CD4-positive, alpha-beta memory T cell (primary cell): Measurements from ENCODE around the gene SLC9C2. TPM values are rescaled to one million over a fixed set of nuclear protein-coding genes. Genes with fewer than 3 reads are reported as not detected.

Experiments
- CTCF ChIA-PET: fragments of 350-600 bp; sonication (Branson Sonifier 250); formaldehyde crosslinking; loops from one replicate; lab custom pipeline; 2021; ENCODE audit warnings: inconsistent platforms; ENCODE audit not compliant: partially characterized antibody; lab: Charles Lee
- POLR2A ChIA-PET: fragments of 350-600 bp; sonication (Branson Sonifier 250); formaldehyde crosslinking; loops from one replicate; lab custom pipeline; 2021; ENCODE audit not compliant: partially characterized antibody; lab: Charles Lee
- DNase-seq, 5 donors: peaks; one replicate each; pipeline versions ENCODE4 v3.0.0 to v3.0.0-alpha.2; 2020 to 2022; ENCODE audit warnings: mixed read lengths in 1 of 5
- H3K27ac ChIP-seq: one replicate; pipeline ENCODE4 v1.7.0; 2013; ENCODE audit warnings: low read depth, low read length
- H3K27me3 ChIP-seq: 2 replicates; pipeline ENCODE4 v1.7.0; 2013; ENCODE audit warnings: mild to moderate bottlenecking, low read length, moderate library complexity; ENCODE audit not compliant: insufficient read depth
- H3K36me3 ChIP-seq: 2 replicates; pipeline ENCODE4 v1.7.0; 2013; ENCODE audit warnings: mild to moderate bottlenecking, low read length, moderate library complexity; ENCODE audit not compliant: insufficient read depth
- H3K4me1 ChIP-seq: 2 replicates; pipeline ENCODE4 v1.7.0; 2013; ENCODE audit warnings: mild to moderate bottlenecking, low read length, moderate library complexity; ENCODE audit not compliant: insufficient read depth
- H3K4me3 ChIP-seq, 2 donors: one replicate each; pipeline ENCODE4 v1.7.0; 2013; ENCODE audit warnings: low read length in 2 of 2, mild to moderate bottlenecking in 1 of 2
- H3K9me3 ChIP-seq, 2 donors: one replicate each; pipeline ENCODE4 v1.7.0; 2013; ENCODE audit warnings: low read length in 2 of 2, control low read depth in 1 of 2; ENCODE audit not compliant: control insufficient read depth in 1 of 2
- H3K27ac Mint-ChIP-seq, 7 donors: one replicate each; pipeline ENCODE4 v1.8.0; 2020 to 2021; ENCODE audit warnings: mixed read lengths in 7 of 7, mild to moderate bottlenecking in 6 of 7, inconsistent platforms in 3 of 7, moderate library complexity in 3 of 7
- H3K27me3 Mint-ChIP-seq, 2 donors: one replicate each; pipeline ENCODE4 v1.8.0; 2020 to 2021; ENCODE audit warnings: mixed read lengths in 2 of 2
- H3K36me3 Mint-ChIP-seq, 2 donors: one replicate each; pipeline ENCODE4 v1.8.0; 2020 to 2021; ENCODE audit warnings: mixed read lengths in 2 of 2, inconsistent platforms in 1 of 2, mild to moderate bottlenecking in 1 of 2
- H3K4me1 Mint-ChIP-seq, 4 donors: one replicate each; pipeline ENCODE4 v1.8.0; 2020 to 2021; ENCODE audit warnings: mixed read lengths in 4 of 4, mild to moderate bottlenecking in 1 of 4
- H3K4me3 Mint-ChIP-seq, 8 donors: one replicate each; pipeline ENCODE4 v1.8.0; 2020 to 2021; ENCODE audit warnings: mixed read lengths in 8 of 8, mild to moderate bottlenecking in 7 of 8, moderate library complexity in 6 of 8, inconsistent platforms in 3 of 8
- H3K9me3 Mint-ChIP-seq, 8 donors: one replicate each; pipeline ENCODE4 v1.8.0; 2020 to 2021; ENCODE audit warnings: mixed read lengths in 8 of 8, mild to moderate bottlenecking in 5 of 8, inconsistent platforms in 3 of 8, moderate library complexity in 1 of 8
- intact Hi-C: fragments of 100-400 bp; cut with micrococcal nuclease; formaldehyde crosslinking; loops from one replicate; pipeline ENCODE4 v1.15.1; 2023
- polyA plus RNA-seq, 2 donors: library from polyadenylated mRNA; unstranded; fragments of 300-500 nt; fragmentation: Illumina TruSeq; gene quantifications; one replicate each; pipeline ENCODE4 v1.2.3, GENCODE V29; 2021
- total RNA-seq, 2 experiments: library from RNA; stranded (reverse); gene quantifications; one replicate each; pipeline ENCODE4 v1.2.3, GENCODE V29; 2021

SLC9C2 gene
- total and polyA plus RNA-seq, 4 experiments from 2014 or later: not detected

DNA sequence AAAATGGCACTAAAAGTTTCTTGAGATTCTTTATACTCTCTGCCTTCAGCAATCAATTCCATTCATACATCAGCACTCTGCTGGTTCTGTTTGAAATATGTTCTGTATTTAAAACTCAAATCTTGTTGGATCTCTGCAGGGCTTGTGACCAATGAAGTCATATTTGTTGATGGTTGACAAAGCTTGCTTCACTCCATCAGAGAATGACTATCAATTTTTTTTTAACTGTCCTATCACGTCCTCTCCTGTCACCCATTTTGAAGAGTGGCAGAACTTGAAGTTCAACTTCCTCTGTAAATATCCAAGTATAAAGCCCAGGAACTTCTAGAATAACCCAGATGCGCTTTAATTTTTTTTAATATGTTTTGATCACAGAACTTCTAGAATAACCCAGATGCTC lies 114.9 kb downstream of the SLC9C2 start:
- POLR2A ChIA-PET: interaction anchor here (1.2 to 2.1 kb wide), 2 partner anchors 10 to 11 kb away, joined by 4 to 6 read pairs; partner anchors contain the start of gene PRDX6
- CTCF ChIA-PET: interaction anchor here (0.6 to 0.7 kb wide), 2 partner anchors 203 to 374 kb away, joined by 3 read pairs; no protein-coding TSS in a partner anchor
- H3K27me3 ChIP-seq: no peaks in the 10 kb centered on the region
- Mint-ChIP-seq H3K27ac (peak overlapping the region in 1 of 7 donors; percentile 3), H3K4me3 (no peak overlapping the region), H3K27me3 (no peaks in the 10 kb centered on the region), H3K4me1 (peaks cover 0 to 1% (median 0%) of the 10 kb centered on the region in 4 donors), H3K9me3 (no peaks in the 10 kb centered on the region), H3K36me3 (peaks cover 54 to 67% of the 10 kb centered on the region in 2 donors)
- no peaks in the 10 kb centered on the region for H3K9me3 ChIP-seq
- no peaks in the 10 kb centered on the region for H3K4me1 ChIP-seq
- intact Hi-C loops: no loop called here
- no peak overlapping the region for H3K4me3 ChIP-seq
- H3K36me3 ChIP-seq: peaks cover 41% of the 10 kb centered on the region
- H3K27ac ChIP-seq: no peak overlapping the region
- no peak for DNase-seq

DNA sequence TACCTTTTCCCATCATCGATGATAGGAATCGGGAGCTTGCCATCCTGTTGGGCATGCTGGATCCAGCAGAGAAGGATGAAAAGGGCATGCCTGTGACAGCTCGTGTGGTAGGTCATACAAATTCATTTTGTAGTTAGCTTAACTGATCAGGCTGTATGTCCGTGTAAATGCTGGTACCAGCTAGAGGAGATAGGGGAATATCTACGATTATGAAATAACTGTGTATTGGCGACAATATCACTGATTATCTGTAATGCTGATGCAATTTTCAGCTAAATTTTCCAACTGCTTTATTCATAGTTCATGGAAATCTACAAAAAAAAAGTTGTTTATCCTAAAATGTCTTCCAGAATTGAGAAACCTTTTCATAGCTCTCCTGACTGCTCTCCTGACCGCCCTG lies 117.5 kb downstream of the SLC9C2 start:
- H3K9me3 Mint-ChIP-seq: no peaks in the 10 kb centered on the region
- H3K4me1 ChIP-seq: no peaks in the 10 kb centered on the region
- no peak overlapping the region for H3K4me3 Mint-ChIP-seq
- peaks cover 58% of the 10 kb centered on the region for H3K36me3 ChIP-seq
- H3K27me3 ChIP-seq: no peaks in the 10 kb centered on the region
- H3K27ac ChIP-seq: no peak overlapping the region
- H3K4me3 ChIP-seq: no peak overlapping the region
- intact Hi-C loops: no loop called here
- ChIA-PET POLR2A (interaction anchor here (0.9 kb wide), 1 partner anchor 8 kb away, joined by 4 read pairs; the partner anchor contains the start of gene PRDX6), CTCF (interaction anchor here (1.1 kb wide), 1 partner anchor 57 kb away, joined by 4 read pairs; no protein-coding TSS in a partner anchor)
- peaks cover 69 to 87% of the 10 kb centered on the region in 2 donors for H3K36me3 Mint-ChIP-seq
- no peak for DNase-seq
- no peaks in the 10 kb centered on the region for H3K9me3 ChIP-seq
- peak overlapping the region in 2 of 7 donors; percentile 6 to 53 for H3K27ac Mint-ChIP-seq
- H3K4me1 Mint-ChIP-seq: peaks cover 1 to 7% (median 2%) of the 10 kb centered on the region in 4 donors
- no peaks in the 10 kb centered on the region for H3K27me3 Mint-ChIP-seq

DNA sequence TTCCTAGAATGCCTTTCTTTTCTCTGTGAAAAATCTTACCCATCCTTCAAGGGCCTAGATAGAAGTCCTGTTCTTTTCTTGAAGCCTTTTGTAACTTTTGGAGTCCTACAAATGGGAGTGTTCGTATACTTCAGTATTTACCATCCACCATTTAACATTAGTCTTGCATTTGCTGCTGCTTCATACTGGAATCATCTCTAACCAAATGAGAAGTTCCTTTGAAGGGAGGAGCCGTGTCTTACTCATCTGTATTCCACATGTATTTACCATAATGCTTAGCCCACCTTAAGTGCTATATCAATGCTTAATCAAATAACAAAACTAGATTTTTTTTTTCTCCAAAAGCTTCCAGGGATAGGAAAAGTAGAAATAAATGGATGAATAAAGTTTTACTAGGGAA lies 118.6 kb downstream of the SLC9C2 start:
- ChIA-PET CTCF (no interaction called here), POLR2A (no interaction called here)
- no peaks in the 10 kb centered on the region for H3K9me3 ChIP-seq
- no peak overlapping the region for H3K4me3 ChIP-seq
- Mint-ChIP-seq H3K27ac (peak overlapping the region in 1 of 7 donors; percentile 31), H3K27me3 (no peaks in the 10 kb centered on the region), H3K4me1 (peaks cover 4 to 18% (median 12%) of the 10 kb centered on the region in 4 donors), H3K36me3 (peaks cover 60 to 86% of the 10 kb centered on the region in 2 donors), H3K4me3 (no peak overlapping the region), H3K9me3 (no peaks in the 10 kb centered on the region)
- no peak for DNase-seq
- intact Hi-C loops: no loop called here
- H3K4me1 ChIP-seq: peaks cover 11% of the 10 kb centered on the region
- peaks cover 57% of the 10 kb centered on the region for H3K36me3 ChIP-seq
- no peak overlapping the region for H3K27ac ChIP-seq
- no peaks in the 10 kb centered on the region for H3K27me3 ChIP-seq

DNA sequence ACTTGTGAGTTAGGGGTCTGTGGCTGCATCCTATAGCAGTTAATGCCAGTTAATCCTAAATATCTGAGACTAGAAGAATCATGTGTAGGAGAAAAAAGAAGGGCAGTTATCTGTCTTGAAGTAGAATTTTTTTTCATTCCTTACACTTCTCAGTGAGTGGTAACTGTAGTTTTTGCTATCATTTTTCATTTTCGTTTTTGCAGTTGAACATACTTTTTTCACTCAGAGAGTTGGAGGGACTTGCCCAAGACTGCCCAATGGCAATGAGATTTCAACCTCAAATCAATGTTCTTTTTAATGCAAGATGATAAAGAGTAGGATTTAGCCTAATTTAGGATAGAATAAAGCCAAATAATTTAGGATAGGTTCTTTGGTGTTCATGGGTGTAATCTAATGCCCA lies 120.2 kb downstream of the SLC9C2 start:
- Histone ChIP-seq H3K4me3 (no peak overlapping the region), H3K27me3 (no peaks in the 10 kb centered on the region), H3K36me3 (peaks cover 49% of the 10 kb centered on the region), H3K27ac (no peak overlapping the region), H3K4me1 (peaks cover 27% of the 10 kb centered on the region), H3K9me3 (no peaks in the 10 kb centered on the region)
- intact Hi-C loops: no loop called here
- Mint-ChIP-seq H3K4me3 (no peak overlapping the region), H3K36me3 (peaks cover 45 to 74% of the 10 kb centered on the region in 2 donors), H3K27ac (no peak overlapping the region), H3K27me3 (no peaks in the 10 kb centered on the region), H3K4me1 (peaks cover 12 to 34% (median 23%) of the 10 kb centered on the region in 4 donors), H3K9me3 (no peaks in the 10 kb centered on the region)
- no peak for DNase-seq
- ChIA-PET POLR2A (no interaction called here), CTCF (no interaction called here)

DNA sequence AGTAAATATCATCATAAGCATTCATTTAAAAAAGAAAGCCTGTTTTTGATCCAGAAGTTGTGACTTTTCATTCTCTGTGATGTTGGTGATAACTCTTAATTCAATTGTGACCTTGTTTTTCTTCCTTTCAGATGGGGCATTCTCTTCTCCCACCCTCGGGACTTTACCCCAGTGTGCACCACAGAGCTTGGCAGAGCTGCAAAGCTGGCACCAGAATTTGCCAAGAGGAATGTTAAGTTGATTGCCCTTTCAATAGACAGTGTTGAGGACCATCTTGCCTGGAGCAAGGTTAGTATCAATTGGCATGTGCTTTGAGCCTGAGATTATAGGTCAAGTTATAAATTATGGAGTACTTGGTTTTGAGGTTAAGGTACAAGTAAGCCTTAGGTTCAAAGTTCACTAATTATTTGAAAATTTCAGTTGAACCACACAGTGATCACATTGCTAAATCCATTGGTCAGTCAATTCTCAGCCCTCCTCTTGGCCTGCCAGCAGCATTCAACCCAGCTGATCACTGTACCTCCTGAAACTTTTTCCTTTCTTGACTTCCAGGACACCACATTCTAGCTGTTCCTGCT lies 121.6 kb downstream of the SLC9C2 start:
- H3K36me3 ChIP-seq: peaks cover 37% of the 10 kb centered on the region
- H3K27me3 ChIP-seq: no peaks in the 10 kb centered on the region
- intact Hi-C loops: no loop called here
- Mint-ChIP-seq H3K27ac (peak overlapping the region in 3 of 7 donors; percentile 5 to 44 (median 34)), H3K27me3 (no peaks in the 10 kb centered on the region), H3K4me3 (no peak overlapping the region), H3K36me3 (peaks cover 38 to 63% of the 10 kb centered on the region in 2 donors), H3K4me1 (peaks cover 12 to 36% (median 27%) of the 10 kb centered on the region in 4 donors), H3K9me3 (no peaks in the 10 kb centered on the region)
- no peak for DNase-seq
- no peak overlapping the region for H3K27ac ChIP-seq
- H3K4me3 ChIP-seq: no peak overlapping the region
- H3K4me1 ChIP-seq: peaks cover 28% of the 10 kb centered on the region
- POLR2A ChIA-PET: no interaction called here
- H3K9me3 ChIP-seq: no peaks in the 10 kb centered on the region
- CTCF ChIA-PET: no interaction called here

DNA sequence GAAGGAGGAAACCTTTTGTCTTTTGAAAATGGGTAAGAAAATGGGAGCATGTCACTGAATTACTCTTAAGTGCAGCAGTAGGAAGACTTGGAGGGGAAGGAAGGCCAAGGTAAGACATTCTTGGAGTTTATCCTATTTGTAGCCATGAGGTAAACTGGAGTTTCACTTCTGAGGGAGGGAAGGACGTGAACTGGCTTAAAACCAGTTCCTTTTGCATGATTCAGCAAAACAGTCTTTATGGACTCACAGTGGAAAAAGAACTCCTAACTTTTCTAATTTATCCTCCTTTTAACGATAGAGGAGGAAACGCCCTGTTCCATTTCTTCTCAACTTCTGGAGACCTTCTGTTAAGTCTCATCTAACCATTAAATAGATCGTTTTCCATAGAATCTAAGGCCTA lies 123.2 kb downstream of the SLC9C2 start:
- H3K27ac Mint-ChIP-seq: no peak overlapping the region
- no peaks in the 10 kb centered on the region for H3K27me3 Mint-ChIP-seq
- ChIA-PET POLR2A (no interaction called here), CTCF (interaction anchor here (4.8 kb wide), 1 partner anchor 49 kb away, joined by 41 read pairs; no protein-coding TSS in a partner anchor)
- intact Hi-C loops: loop anchor here (5.0 to 10.0 kb wide), 2 partner anchors 543 to 1515 kb away; partner anchors contain the start of genes CACYBP and RC3H1
- DNase-seq: no peak
- H3K4me3 Mint-ChIP-seq: no peak overlapping the region
- H3K9me3 Mint-ChIP-seq: no peaks in the 10 kb centered on the region
- H3K4me1 Mint-ChIP-seq: peaks cover 24 to 52% (median 42%) of the 10 kb centered on the region in 4 donors
- Histone ChIP-seq H3K36me3 (peaks cover 24% of the 10 kb centered on the region), H3K4me3 (no peak overlapping the region), H3K27me3 (no peaks in the 10 kb centered on the region), H3K27ac (no peak overlapping the region), H3K4me1 (peaks cover 45% of the 10 kb centered on the region), H3K9me3 (no peaks in the 10 kb centered on the region)
- peaks cover 30 to 46% of the 10 kb centered on the region in 2 donors for H3K36me3 Mint-ChIP-seq

DNA sequence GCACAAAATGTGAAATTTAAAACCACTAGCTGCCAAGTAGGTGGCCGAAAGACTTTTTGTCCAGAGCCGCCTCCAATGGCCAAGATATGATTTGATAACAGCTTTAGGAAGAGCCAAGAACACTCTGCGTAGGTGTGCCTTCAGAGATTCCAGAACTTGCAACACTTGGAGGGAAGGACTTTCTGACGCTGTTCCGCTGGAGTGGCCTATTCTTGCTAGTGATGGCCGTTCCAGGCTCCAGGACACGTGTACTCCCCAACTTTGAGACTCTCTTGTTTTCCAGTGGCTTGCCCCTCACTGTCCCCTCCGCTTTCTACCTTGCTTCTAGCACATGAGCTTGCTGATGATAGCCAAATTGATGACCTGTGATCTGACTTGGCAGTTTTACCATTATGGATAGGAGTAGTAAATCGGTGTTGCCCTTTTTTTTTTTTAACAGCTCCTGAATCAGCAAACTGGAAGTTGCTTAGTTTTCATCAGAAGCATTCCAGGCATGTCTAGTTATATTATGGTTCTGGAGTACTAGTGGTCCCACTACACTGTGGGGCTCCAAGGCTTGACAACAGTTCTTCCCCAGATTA lies 124.7 kb downstream of the SLC9C2 start:
- H3K27ac ChIP-seq: peak overlapping the region; percentile 89
- H3K27me3 ChIP-seq: no peaks in the 10 kb centered on the region
- Mint-ChIP-seq H3K9me3 (no peaks in the 10 kb centered on the region), H3K4me1 (peaks cover 35 to 67% (median 54%) of the 10 kb centered on the region in 4 donors), H3K27ac (peak overlapping the region; percentile 64 to 91 (median 84)), H3K27me3 (no peaks in the 10 kb centered on the region), H3K4me3 (peak overlapping the region; percentile 84 to 94 (median 90)), H3K36me3 (peaks cover 30 to 48% of the 10 kb centered on the region in 2 donors)
- intact Hi-C loops: loop anchor here (5.0 to 10.0 kb wide), 2 partner anchors 544 to 1517 kb away; partner anchors contain the start of genes CACYBP and RC3H1
- ChIA-PET POLR2A (interaction anchor here (0.7 to 4.2 kb wide), 14 partner anchors 9 to 1521 kb away, joined by 3 to 49 read pairs (median 5); partner anchors contain the start of genes CENPL, DARS2, GAS5 and KLHL20), CTCF (interaction anchor here (1.5 to 4.8 kb wide), 3 partner anchors 18 to 237 kb away, joined by 3 to 41 read pairs (median 8); partner anchors contain the start of gene KLHL20)
- H3K9me3 ChIP-seq: no peaks in the 10 kb centered on the region
- no peak for DNase-seq
- peaks cover 19% of the 10 kb centered on the region for H3K36me3 ChIP-seq
- H3K4me3 ChIP-seq: peak overlapping the region; percentile 81 to 84
- peaks cover 59% of the 10 kb centered on the region for H3K4me1 ChIP-seq
